Testis (tissue), 3 donors: ENCODE results near the gene AVL9. TPM values are rescaled to one million over a fixed set of nuclear protein-coding genes. Genes with fewer than 3 reads are reported as not detected.

ENCODE experiments used
- polyA plus RNA-seq: library from polyadenylated mRNA; stranded (reverse); fragments of 350-450 nt; fragmentation: Illumina TruSeq; extraction: RNeasy Lipid Tissue Mini Kit (QIAGEN cat#74804); gene quantifications from one replicate; pipeline ENCODE4 v1.2.3, GENCODE V29; 2014; ENCODE audit warnings: low read depth, low replicate concordance; ENCODE audit not compliant: insufficient read depth
- total RNA-seq, 2 donors: library from RNA; depleted of rRNA; stranded (reverse); fragments of >200 nt; gene quantifications; one replicate each; pipeline ENCODE4 v1.2.3, GENCODE V29; 2016

Gene AVL9
- total and polyA plus RNA-seq, 3 donors from 2014 or later = 27.5 to 49.1 (median 46.8) TPM

Other genes starting within 250 kb of the AVL9 start
- 10 to 100 TPM; 18.9 to 19.6 TPM for gene LSM5, start 5.1 kb upstream of the AVL9 start, total RNA-seq
- 42.6 TPM for gene LSM5, start 5.1 kb upstream of the AVL9 start, polyA plus RNA-seq